ENCODE results near the gene VTA1.
A peak's percentile ranks its signal among the peaks of the same experiment; 100 is the strongest.
"Not testable (repeated sequence)": the region's sequence is repeated elsewhere in the genome, so short reads cannot be mapped to it uniquely, and the experiment has no call there.

The VTA1 gene

GRCh38 chr6:142229518-142230270 is 82.6 kb downstream of the VTA1 start:
- not testable (repeated sequence) for DNase-seq

- not testable (repeated sequence) for DNase-seq
These were observed 85.4 kb downstream of the VTA1 start for GRCh38 chr6:142232206-142233044.

DNA sequence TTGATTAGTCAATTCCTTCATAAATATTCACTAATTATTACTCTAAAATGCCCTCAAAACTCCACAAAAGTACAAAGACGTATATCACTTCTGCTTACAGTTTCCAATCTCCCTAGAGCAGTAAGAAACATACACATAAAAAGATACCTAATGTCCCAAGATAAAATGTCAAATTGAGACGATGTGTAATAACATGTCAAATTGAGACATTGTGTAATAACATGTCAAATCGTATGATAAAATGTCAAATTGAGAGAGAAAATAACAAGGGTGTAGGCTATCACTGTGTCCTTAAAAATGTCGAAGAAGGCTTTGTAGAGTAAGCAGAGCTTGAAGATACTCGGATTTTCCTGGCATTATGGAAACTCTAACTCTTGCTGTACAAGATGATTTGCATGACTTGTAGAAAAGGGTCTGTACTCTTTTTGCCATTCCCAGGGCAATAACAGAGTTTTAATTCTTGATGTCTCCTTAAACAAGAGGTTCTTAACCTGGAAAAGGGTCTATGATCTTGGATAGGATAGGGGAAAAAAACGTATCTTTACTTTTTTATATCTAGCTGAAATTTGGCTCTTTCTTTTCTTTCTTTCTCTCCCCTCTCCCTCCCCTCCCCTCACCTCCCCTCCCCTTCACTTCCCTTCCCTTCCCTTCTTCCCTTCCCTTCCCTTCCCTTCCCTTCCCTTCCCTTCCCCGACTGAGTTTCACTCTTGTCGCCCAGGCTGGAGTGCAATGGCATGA is 87.1 kb downstream of the VTA1 start:
- DNase-seq, result no peak

- no peak for DNase-seq
These were observed 88.2 kb downstream of the VTA1 start for GRCh38 chr6:142235272-142235671.

GRCh38 chr6:142235791-142236190 is 88.7 kb downstream of the VTA1 start:
- no peak for DNase-seq

GRCh38 chr6:142236691-142237090 is 89.6 kb downstream of the VTA1 start:
- no peak for DNase-seq

GRCh38 chr6:142238881-142239280 is 91.8 kb downstream of the VTA1 start:
- DNase-seq, result no peak

GRCh38 chr6:142240179-142240578 is 93.1 kb downstream of the VTA1 start:
- DNase-seq, result no peak

DNA sequence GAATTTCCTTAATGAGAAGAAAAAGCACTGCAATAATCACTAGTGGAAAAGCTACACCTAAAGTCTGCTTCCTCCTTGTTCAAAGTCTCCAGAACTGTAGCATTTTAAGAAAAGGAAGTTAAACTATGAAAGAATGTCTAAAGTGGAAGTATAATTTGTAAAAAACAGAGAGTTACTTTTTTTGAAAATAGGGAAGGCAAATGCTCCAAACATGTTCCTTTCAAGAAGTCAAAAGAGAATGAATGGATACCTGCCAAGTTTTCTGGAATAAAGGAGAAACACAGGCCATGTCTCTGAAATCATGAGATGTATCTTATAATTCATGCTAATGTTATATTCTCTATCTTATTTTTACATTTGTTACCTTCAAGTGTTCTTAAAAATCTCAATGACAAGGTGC is 94.0 kb downstream of the VTA1 start:
- peak; percentile 1 for DNase-seq

DNA sequence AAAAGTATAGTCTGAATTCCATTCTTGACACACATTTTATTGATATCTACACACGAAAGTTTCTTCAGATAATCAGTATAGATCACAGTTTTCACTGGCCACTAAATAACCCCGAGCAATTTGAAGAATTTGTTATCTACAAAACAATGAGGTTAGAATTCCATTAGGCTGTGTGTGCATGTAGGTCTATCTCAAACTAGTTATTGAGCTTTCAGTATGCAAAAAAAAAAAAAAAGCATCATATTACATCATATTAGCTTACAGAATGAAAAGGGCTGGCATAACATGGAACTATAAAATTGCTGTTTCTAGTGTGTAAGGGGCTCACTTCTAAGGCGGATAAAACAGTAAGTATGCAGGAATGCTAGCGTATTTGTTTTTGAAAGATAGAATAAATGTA is 95.2 kb downstream of the VTA1 start:
- DNase-seq, result no peak

DNA sequence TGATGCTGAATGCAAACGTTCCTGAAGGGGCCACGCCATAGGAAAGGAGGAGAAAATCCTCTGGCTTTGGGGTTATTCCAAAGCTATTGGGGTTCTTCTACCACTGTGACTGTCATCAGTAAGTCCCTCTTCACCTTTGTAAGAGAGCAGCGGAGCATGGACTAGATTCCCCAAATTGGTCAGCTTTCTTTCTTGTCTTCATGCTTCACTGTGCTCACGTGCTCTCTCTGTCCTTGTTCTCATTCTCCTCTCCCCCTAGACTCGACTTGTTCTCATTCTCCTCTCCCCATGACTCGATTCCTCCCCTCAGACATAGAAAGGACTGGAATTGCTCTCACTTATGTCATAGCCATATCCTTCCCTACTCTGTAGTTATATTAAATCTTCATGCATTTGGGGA is 99.9 kb downstream of the VTA1 start:
- DNase-seq, result no peak

DNA sequence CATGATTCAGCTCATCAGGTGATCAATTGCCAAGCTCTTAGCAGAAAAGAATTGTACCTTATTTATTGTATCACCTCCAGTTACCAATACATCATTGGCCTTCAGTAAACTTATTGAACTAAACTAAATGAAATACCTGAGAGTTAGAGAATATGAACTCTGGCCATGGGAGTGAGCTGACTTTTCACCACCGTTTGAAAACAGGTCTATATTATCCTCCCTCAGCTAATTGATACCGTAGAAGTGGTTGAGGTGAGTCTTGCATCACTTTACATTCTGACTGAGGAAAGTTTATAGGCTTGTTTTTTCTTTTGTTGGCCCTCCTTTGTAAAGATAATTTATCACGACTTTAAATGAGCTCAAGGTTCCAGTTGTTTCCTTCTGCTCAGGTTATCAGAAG is 102.2 kb downstream of the VTA1 start:
- no peak for DNase-seq

- no peak for DNase-seq
These were observed 104.9 kb downstream of the VTA1 start for GRCh38 chr6:142251930-142252445.

DNA sequence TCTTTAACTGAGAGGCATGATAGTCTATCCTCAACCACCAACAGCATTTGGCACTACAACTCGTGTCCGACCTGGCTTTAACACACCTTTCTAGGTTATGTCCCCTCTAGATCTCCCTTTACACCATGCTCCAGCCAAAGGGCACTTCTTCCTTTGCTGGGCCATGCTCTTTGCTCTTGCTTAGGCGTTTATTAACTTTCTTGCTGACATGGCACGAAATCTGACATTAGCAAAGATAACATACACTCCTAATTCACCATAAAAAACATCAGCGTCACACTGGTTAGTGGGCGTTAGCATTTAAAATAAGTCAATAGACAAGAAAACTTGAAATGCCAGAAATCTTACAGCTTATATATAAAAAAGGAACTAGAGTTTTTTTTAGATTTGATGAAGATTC is 107.5 kb downstream of the VTA1 start:
- DNase-seq, result no peak

- no peak for DNase-seq
These were observed 108.7 kb downstream of the VTA1 start for GRCh38 chr6:142255785-142256184.

GRCh38 chr6:142258305-142258704 is 111.2 kb downstream of the VTA1 start:
- DNase-seq, result no peak

GRCh38 chr6:142258757-142259156 is 111.7 kb downstream of the VTA1 start:
- no peak for DNase-seq

DNA sequence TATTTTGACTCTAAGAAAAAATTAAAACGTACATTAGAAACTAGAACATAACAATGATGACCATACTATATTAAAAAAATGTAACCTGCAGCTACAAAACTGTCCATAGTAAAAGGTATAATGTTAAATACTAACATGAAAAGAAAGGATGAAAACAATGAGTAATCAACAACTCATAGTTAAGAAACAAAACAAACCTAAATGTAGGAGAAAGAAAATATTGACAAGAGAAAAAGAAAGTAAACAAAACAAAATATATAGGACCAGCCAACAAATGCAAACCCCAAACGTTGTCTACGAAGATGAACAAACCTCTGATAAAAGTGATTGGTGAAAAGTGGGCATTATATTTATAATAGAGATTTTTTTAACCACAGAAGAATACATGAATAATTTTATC is 113.7 kb downstream of the VTA1 start:
- no peak for DNase-seq

GRCh38 chr6:142262231-142262630 is 115.2 kb downstream of the VTA1 start:
- DNase-seq, result no peak

GRCh38 chr6:142265476-142265875 is 118.4 kb downstream of the VTA1 start:
- DNase-seq, result no peak

DNA sequence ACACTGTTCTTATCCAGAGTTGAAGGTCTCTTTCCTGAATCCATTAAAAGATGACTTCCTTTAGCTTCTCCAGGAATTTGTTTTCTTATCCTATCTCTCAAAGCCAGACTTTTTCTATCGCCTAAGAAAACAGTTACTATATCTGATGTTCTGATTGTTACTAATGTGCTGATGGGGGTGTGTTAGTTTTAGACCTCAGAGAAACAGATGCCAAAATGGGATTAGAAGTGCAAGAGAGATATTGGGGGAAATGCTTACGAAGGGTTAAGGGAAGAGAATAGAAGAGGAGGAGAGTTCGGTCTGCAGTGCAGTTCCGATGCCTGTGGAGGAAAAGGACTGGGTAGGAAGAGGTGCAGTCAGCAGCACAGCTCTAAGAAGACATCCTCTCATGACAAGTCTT is 119.0 kb downstream of the VTA1 start:
- DNase-seq, result no peak

DNA sequence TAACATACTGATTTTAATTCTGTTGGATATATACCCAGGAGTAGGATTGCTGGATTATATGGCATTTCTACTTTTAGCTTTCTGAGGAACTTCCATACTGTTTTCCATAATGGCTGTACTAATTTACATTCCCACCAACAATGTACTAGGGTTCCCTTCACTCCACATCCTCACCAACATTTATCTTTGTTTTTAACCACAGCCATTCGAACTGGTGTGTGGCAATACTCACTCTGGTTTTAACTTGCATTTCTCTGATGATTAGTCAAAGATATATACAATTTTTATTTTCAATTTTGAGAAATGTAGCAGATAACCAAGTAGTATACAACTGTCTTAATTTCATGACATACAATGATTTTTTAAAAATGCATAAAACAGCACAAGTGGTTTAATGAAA is 124.4 kb downstream of the VTA1 start:
- DNase-seq, result no peak

Measured in MV-4-11 (cell line).